NB4 (cell line): ENCODE data around the gene EBF3.

Source experiments
- DNase-seq: peaks from one replicate; pipeline ENCODE4 v3.0.0; 2010; ENCODE audit warnings: low read depth
- H3K4me3 ChIP-seq: one replicate; pipeline ENCODE4 v1.5.1; 2011; ENCODE audit warnings: mild to moderate bottlenecking, low read depth, low read length, moderate library complexity
- MYC ChIP-seq: IDR thresholded peaks from 2 replicates; pipeline ENCODE4 v1.6.1; 2011; ENCODE audit warnings: low read depth, low read length
- POLR2A ChIP-seq: IDR thresholded peaks from 2 replicates; pipeline ENCODE4 v1.6.1; 2011; ENCODE audit warnings: mild to moderate bottlenecking; ENCODE audit not compliant: insufficient read length; ENCODE audit errors: extremely low read depth
- TF ChIP-seq, protein P1 (sequence below): IDR thresholded peaks from 2 replicates; pipeline ENCODE4 v1.6.1; 2011; ENCODE audit warnings: low read depth, low read length
- TF ChIP-seq, protein P2 (sequence below): IDR thresholded peaks from one replicate; pipeline ENCODE4 v1.5.1; 2012; ENCODE audit warnings: low read depth, low read length

EBF3 gene

GRCh38 chr10:129962031-129962871 lies 1.8 kb downstream of the EBF3 start:
- TF ChIP-seq POLR2A: no peak
- peak; percentile 11; the same call in 1 of the 2 replicates for TF ChIP-seq MYC
- H3K4me3 ChIP-seq: peak overlapping the region; percentile 89
- peak; percentile 79 for DNase-seq

DNA sequence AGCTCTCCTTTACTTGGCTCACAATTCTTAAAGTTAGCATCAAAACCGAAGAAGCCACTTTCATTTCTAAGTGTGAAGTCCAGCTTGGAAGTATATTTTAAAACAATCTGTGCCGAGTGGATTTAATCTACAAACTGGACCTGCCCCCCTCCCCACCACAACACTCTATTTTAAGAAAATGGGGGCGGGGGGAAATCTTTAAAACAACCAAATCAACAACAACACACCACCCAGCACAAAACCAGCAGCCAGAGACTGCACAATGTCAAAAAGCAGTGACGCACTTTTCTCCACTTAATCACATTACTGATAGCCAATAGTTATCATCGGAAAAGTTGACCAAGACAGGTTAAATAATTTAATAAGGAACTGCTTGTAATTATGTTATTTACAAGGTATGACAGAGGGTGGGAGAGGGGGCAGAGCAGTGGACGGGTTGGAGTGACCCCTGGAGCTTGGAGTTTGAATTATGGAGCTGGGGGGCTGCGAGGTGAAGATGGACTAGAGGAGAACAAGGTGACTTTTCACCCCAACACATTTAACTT lies 2.8 kb downstream of the EBF3 start:
- no peak for TF ChIP-seq POLR2A
- TF ChIP-seq, protein P1, sequence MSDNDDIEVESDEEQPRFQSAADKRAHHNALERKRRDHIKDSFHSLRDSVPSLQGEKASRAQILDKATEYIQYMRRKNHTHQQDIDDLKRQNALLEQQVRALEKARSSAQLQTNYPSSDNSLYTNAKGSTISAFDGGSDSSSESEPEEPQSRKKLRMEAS: no peak
- TF ChIP-seq, protein P2, sequence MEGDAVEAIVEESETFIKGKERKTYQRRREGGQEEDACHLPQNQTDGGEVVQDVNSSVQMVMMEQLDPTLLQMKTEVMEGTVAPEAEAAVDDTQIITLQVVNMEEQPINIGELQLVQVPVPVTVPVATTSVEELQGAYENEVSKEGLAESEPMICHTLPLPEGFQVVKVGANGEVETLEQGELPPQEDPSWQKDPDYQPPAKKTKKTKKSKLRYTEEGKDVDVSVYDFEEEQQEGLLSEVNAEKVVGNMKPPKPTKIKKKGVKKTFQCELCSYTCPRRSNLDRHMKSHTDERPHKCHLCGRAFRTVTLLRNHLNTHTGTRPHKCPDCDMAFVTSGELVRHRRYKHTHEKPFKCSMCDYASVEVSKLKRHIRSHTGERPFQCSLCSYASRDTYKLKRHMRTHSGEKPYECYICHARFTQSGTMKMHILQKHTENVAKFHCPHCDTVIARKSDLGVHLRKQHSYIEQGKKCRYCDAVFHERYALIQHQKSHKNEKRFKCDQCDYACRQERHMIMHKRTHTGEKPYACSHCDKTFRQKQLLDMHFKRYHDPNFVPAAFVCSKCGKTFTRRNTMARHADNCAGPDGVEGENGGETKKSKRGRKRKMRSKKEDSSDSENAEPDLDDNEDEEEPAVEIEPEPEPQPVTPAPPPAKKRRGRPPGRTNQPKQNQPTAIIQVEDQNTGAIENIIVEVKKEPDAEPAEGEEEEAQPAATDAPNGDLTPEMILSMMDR: no peak
- TF ChIP-seq MYC: no peak
- DNase-seq: no peak
- peak overlapping the region; percentile 89 for H3K4me3 ChIP-seq

DNA sequence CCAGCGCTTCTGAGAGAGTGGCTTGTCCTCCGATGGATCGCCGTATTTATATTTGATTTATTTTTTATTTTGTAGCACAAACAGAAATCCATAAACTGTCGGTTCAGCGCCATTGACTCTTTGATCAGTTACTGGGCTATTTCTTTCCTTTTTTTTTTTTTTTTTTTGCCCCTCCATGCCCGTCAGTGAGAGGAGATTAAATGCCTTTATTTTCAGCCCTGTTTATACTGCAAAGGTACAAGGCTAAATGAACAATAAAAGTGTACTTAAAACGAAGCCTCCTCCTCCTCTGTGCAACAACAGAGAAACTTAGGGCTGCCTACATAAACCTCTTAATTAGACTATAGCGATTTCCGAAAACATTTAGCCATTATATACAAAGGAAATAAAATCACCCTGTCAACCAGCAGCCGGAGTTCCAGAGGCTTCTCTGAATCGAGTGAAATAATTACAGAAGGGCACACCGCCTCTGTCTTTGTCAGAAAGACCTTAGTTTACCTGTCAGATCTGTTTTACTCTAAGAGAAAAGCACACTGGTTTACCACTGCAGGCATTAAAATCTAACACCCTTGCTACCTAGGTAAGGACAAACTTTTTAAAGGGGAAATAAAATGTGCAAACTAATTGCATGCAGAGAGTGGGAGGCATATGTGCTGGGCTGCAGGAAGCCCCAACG lies 3.5 kb downstream of the EBF3 start:
- DNase-seq: peak; percentile 40
- TF ChIP-seq POLR2A (no peak), MYC (no peak)
- TF ChIP-seq, protein P2: no peak
- TF ChIP-seq, protein P1: no peak
- H3K4me3 ChIP-seq: peak overlapping the region; percentile 89

GRCh38 chr10:129959544-129960480 lies 4.3 kb downstream of the EBF3 start:
- no peak for DNase-seq
- no peak for TF ChIP-seq POLR2A
- TF ChIP-seq, protein P1: no peak
- TF ChIP-seq, protein P2: no peak
- TF ChIP-seq MYC: no peak
- H3K4me3 ChIP-seq: peak overlapping the region; percentile 89

- DNase-seq: no peak
- TF ChIP-seq, protein P1: no peak
- TF ChIP-seq MYC (no peak), POLR2A (no peak)
- TF ChIP-seq, protein P2: no peak
- H3K4me3 ChIP-seq: no peak overlapping the region
Measured at GRCh38 chr10:129958629-129959543, 5.2 kb downstream of the EBF3 start.
